ENCODE data around the gene LNPK. TPM values are rescaled to one million over a fixed set of nuclear protein-coding genes. Genes with fewer than 3 reads are reported as not detected.
"Not testable (repeated sequence)": the region's sequence is repeated elsewhere in the genome, so short reads cannot be mapped to it uniquely, and the experiment has no call there.

LNPK gene
- total RNA-seq, 1 donor from 2014 or later: 34.2 TPM

- no peaks in the 10 kb centered on the region for H3K9me3 Mint-ChIP-seq
- TF ChIP-seq CTCF (conservative IDR thresholded peaks at IDR 0.05): no peak
- no peaks in the 10 kb centered on the region for H3K27me3 Mint-ChIP-seq (ENCODE audit: low read depth)
- H3K27ac Mint-ChIP-seq (ENCODE audit: unreplicated experiment): no peak overlapping the region
- H3K4me1 Mint-ChIP-seq: no peaks in the 10 kb centered on the region
- no peak for DNase-seq (ENCODE audit: low read depth, low spot score)
- peaks cover 11% of the 10 kb centered on the region for H3K36me3 Mint-ChIP-seq (ENCODE audit: low read depth)
- H3K4me3 Mint-ChIP-seq: no peak overlapping the region
These were observed 12.0 kb downstream of the LNPK start for GRCh38 chr2:175990099-175990498.

GRCh38 chr2:175987126-175987525, 14.9 kb downstream of the LNPK start:
- peaks cover 13% of the 10 kb centered on the region for H3K36me3 Mint-ChIP-seq (ENCODE audit: low read depth)
- H3K4me1 Mint-ChIP-seq; DNase-seq (ENCODE audit: low read depth, low spot score); H3K27me3 Mint-ChIP-seq (ENCODE audit: low read depth); H3K9me3 Mint-ChIP-seq; H3K4me3 Mint-ChIP-seq; H3K27ac Mint-ChIP-seq (ENCODE audit: unreplicated experiment): not testable (repeated sequence)

GRCh38 chr2:175984846-175985245, 17.2 kb downstream of the LNPK start:
- Mint-ChIP-seq H3K27me3 (ENCODE audit: low read depth) (no peaks in the 10 kb centered on the region), H3K27ac (ENCODE audit: unreplicated experiment) (peak overlapping the region; percentile 54), H3K4me1 (peaks cover 8% of the 10 kb centered on the region), H3K4me3 (no peak overlapping the region), H3K9me3 (no peaks in the 10 kb centered on the region), H3K36me3 (ENCODE audit: low read depth) (peaks cover 17% of the 10 kb centered on the region)
- no peak for DNase-seq (ENCODE audit: low read depth, low spot score)
- TF ChIP-seq CTCF (conservative IDR thresholded peaks at IDR 0.05): no peak

- H3K4me1 Mint-ChIP-seq: peaks cover 8% of the 10 kb centered on the region
- no peak overlapping the region for H3K4me3 Mint-ChIP-seq
- DNase-seq (ENCODE audit: low read depth, low spot score): no peak
- no peak overlapping the region for H3K27ac Mint-ChIP-seq (ENCODE audit: unreplicated experiment)
- peaks cover 18% of the 10 kb centered on the region for H3K36me3 Mint-ChIP-seq (ENCODE audit: low read depth)
- no peaks in the 10 kb centered on the region for H3K27me3 Mint-ChIP-seq (ENCODE audit: low read depth)
- no peaks in the 10 kb centered on the region for H3K9me3 Mint-ChIP-seq
- TF ChIP-seq CTCF (conservative IDR thresholded peaks at IDR 0.05): no peak
These were observed 20.5 kb downstream of the LNPK start for GRCh38 chr2:175981551-175981950.

GRCh38 chr2:175976391-175977157, 25.5 kb downstream of the LNPK start:
- no peak for TF ChIP-seq CTCF (conservative IDR thresholded peaks at IDR 0.05)
- no peaks in the 10 kb centered on the region for H3K27me3 Mint-ChIP-seq (ENCODE audit: low read depth)
- no peak overlapping the region for H3K4me3 Mint-ChIP-seq
- no peak for DNase-seq (ENCODE audit: low read depth, low spot score)
- peaks cover 5% of the 10 kb centered on the region for H3K9me3 Mint-ChIP-seq
- H3K4me1 Mint-ChIP-seq: no peaks in the 10 kb centered on the region
- H3K27ac Mint-ChIP-seq (ENCODE audit: unreplicated experiment): no peak overlapping the region
- H3K36me3 Mint-ChIP-seq (ENCODE audit: low read depth): peaks cover 35% of the 10 kb centered on the region

GRCh38 chr2:175973373-175973772, 28.7 kb downstream of the LNPK start:
- Mint-ChIP-seq H3K27ac (ENCODE audit: unreplicated experiment) (no peak overlapping the region), H3K27me3 (ENCODE audit: low read depth) (no peaks in the 10 kb centered on the region), H3K4me1 (no peaks in the 10 kb centered on the region), H3K4me3 (no peak overlapping the region), H3K36me3 (ENCODE audit: low read depth) (peaks cover 29% of the 10 kb centered on the region), H3K9me3 (peaks cover 5% of the 10 kb centered on the region)
- DNase-seq (ENCODE audit: low read depth, low spot score): no peak
- no peak for TF ChIP-seq CTCF (conservative IDR thresholded peaks at IDR 0.05)
